ENCODE data around the gene VPS51.
"Not testable (repeated sequence)": the region's sequence is repeated elsewhere in the genome, so short reads cannot be mapped to it uniquely, and the experiment has no call there.

VPS51 gene

GRCh38 chr11:65147352-65148075 lies 51.5 kb downstream of the VPS51 start:
- no peak overlapping the region for H3K4me3 ChIP-seq (ENCODE audit: low read depth, low read length)
- TF ChIP-seq CTCF (IDR thresholded peaks at IDR 0.05; ENCODE audit: low read depth, low read length) = no peak

DNA sequence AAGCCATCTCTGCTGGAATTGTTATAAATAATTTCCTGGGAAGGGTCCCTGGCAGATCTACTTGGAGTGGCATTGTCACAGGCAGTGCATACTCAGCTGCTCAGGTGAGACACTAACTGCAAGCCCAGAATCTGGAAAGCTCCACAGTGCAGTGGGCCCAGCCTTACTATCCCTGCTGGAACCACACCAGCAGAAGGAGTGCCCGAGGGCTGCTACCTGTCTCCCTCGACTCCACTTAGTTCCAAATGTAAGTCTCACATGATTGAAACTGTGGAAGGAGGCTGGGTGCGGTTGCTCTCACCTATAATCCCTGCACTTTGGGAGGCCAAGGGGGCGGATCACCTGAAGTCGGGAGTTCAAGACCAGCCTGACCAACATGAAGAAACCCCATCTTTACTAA lies 52.6 kb downstream of the VPS51 start:
- no peak for TF ChIP-seq CTCF (IDR thresholded peaks at IDR 0.05; ENCODE audit: low read depth, low read length)
- no peak overlapping the region for H3K4me3 ChIP-seq (ENCODE audit: low read depth, low read length)

DNA sequence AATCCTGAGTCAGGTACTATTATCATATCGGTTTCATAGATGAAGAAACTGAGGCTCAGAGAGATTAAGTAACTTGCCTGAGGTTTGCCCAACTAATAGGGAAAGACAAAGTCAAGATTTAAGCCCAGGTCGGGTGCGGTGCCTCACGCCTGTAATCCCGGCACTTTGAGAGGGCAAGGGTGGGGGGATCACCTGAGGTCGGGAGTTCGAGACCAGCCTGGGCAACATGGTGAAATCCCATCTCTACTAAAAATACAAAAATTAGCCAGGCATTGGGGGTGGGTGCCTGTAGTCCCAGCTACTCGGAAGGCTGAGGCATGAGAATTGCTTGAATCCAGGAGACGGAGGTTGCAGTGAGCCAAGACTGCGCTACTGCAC lies 54.1 kb downstream of the VPS51 start:
- not testable (repeated sequence) for H3K4me3 ChIP-seq (ENCODE audit: low read depth, low read length)

DNA sequence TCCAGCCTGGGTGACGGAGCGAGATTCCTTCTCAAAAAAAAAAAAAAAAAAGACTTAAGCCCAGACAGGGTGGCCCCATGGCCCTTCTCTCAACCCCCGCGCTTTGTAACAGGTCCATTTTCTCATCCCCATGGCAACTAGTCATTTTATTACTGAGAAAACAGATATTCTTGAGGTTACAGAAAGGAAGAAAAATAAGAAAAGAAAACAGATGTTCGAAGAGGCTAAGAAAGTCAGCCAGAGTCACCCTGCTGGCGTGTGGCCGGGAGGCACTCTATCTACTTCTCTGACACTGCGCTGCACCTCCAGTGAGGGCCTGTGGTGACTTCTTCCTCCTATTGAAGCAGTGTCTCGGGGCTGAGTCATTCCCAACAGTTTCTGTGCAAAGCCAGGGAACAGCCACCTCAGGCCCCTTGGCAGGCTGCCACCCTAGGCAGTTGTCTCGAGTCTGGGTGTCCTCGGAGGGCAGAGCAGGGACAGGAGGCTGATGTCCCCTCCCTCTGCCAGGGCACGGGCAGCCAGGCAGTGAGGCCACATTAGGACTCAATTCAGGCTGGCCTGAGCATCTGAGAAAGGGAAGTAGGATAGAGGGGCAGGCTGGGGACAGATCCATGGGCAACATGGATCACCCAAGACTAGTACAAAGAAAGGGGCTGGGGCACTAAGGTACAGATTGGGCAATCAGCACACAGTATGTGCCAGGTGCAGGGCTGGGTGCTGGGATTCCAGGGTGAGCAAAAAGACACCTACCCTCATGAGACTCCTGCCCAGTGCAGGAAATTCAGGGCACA lies 54.7 kb downstream of the VPS51 start:
- no peak for TF ChIP-seq CTCF (IDR thresholded peaks at IDR 0.05; ENCODE audit: low read depth, low read length)
- no peak overlapping the region for H3K4me3 ChIP-seq (ENCODE audit: low read depth, low read length)

- no peak overlapping the region for H3K4me3 ChIP-seq (ENCODE audit: low read depth, low read length)
- no peak for TF ChIP-seq CTCF (IDR thresholded peaks at IDR 0.05; ENCODE audit: low read depth, low read length)
These were observed 55.4 kb downstream of the VPS51 start for GRCh38 chr11:65151331-65151899.

GRCh38 chr11:65152122-65152521 lies 56.1 kb downstream of the VPS51 start:
- no peak overlapping the region for H3K4me3 ChIP-seq (ENCODE audit: low read depth, low read length)
- TF ChIP-seq CTCF (IDR thresholded peaks at IDR 0.05; ENCODE audit: low read depth, low read length) = no peak

- no peak for TF ChIP-seq CTCF (IDR thresholded peaks at IDR 0.05; ENCODE audit: low read depth, low read length)
- no peak overlapping the region for H3K4me3 ChIP-seq (ENCODE audit: low read depth, low read length)
These were observed 60.2 kb downstream of the VPS51 start for GRCh38 chr11:65156256-65156655.

Data from WI38 (cell line).